NCI-H2029 (cell line): ENCODE measurements around the gene TREML1.
A peak's percentile ranks its signal among the peaks of the same experiment; 100 is the strongest.

Experiments used
- DNase-seq: peaks from one replicate; lab custom pipeline; 2025; lab: John Stamatoyannopoulos, UW

The TREML1 gene

GRCh38 chr6:41177695-41178094 lies 23.5 kb upstream of the TREML1 start:
- no peak for DNase-seq

GRCh38 chr6:41177287-41177686 lies 23.1 kb upstream of the TREML1 start:
- DNase-seq, result no peak

DNA sequence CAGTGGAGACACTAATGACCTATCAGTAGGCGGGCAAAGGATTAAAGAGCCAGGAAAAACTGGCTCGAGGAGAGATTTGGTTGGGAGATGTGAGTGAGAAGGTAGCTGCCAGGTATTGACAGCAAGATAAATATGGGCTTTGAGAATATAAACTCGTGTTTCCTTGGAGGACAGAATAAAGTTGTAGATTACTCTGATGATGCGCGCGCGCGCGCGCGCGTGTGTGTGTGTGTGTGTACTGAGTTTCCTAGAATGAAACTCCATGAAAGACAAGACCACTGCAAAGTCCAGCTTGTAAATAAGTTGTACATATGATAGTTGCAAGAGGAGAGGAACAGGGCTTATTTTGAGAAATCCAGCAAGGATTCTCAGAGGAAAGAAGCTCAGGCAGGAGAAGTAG lies 22.0 kb upstream of the TREML1 start:
- no peak for DNase-seq

DNA sequence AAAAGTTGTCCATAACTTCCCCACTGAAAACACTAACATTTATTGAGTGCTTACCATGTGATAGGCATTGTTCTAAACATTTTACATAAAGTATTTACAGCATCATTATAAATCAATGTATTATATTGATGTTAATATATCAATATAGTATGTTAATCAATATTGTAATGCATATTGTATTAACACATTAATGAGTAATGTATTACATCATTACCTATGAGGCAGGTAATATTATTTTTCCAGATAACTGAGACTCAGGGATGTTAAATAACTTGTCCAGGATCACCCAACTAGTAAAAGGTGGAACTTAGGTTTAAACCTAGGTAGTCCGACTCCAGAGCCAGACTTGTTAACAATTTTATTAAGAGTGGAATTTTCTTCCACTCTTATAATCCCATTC lies 20.9 kb upstream of the TREML1 start:
- DNase-seq, result no peak

GRCh38 chr6:41174610-41175009 lies 20.5 kb upstream of the TREML1 start:
- no peak for DNase-seq

DNA sequence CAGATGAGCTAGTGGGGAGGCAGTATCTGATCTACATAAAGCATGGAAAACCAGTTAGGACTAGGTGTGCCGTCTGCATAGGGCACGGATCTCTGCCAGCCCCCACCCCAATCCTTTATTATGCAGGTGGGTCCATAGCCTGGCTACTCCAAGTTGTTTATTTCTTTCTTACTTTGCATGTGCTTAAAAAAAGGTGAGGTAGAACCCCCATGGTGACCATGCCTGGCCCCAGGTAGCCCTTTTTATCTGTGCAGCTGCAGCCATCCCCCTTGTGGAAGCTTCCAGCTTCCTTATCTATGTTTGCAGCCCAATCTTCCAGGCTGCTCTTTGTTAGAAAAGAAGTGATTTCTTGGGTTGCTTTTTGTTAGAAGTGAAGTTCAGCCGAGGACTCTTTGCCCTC lies 17.8 kb upstream of the TREML1 start:
- DNase-seq, result no peak

- no peak for DNase-seq
These were observed 16.5 kb upstream of the TREML1 start for GRCh38 chr6:41170547-41171160.

DNA sequence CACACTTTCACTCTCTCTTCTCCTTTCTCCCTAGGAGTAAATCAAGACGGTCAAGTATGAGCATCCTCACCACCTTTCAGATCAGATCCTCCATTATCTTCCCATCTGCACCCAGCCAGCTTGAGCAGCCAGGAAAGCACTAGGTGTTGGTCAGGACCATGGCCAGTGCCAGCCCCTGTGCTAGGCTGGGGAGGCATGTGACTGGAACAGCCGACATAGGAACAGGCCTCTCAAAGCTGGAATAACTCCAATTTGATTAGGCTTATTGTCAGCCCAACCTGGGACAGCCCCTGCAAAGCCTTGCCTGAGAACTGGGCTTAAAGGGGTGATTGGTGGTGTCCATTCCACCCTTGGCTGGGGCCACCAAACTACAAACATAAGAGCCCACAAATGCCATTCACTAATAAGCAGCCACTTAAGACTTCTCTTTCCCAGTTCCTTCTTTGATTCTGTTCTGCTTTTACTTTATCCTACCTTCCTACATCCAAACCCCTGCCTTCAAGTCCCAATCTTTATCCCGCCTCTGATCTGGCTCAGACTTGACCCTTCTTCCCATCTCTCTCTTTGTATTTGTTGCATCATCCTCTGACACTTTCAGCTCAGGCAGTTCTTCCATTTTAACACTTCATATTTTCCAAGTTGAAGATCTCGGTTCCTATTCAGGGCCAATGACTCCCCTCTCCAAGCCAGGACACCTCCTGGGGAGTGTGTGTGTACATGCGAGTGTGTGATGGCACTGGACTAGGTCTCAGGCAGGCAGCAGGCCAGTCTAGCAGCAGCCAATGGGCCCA lies 13.2 kb upstream of the TREML1 start:
- DNase-seq, result no peak

GRCh38 chr6:41164551-41165120 lies 10.5 kb upstream of the TREML1 start:
- DNase-seq, result no peak

- DNase-seq, result no peak
These were observed 9.2 kb upstream of the TREML1 start for GRCh38 chr6:41163419-41163717.

- no peak for DNase-seq
These were observed 8.7 kb upstream of the TREML1 start, which contains the start of gene TREM2 for GRCh38 chr6:41162687-41163418. TSS of gene TREM2 (minus strand) at chr6:41163116. CDS start at chr6:41163082, 34 bp downstream.

DNA sequence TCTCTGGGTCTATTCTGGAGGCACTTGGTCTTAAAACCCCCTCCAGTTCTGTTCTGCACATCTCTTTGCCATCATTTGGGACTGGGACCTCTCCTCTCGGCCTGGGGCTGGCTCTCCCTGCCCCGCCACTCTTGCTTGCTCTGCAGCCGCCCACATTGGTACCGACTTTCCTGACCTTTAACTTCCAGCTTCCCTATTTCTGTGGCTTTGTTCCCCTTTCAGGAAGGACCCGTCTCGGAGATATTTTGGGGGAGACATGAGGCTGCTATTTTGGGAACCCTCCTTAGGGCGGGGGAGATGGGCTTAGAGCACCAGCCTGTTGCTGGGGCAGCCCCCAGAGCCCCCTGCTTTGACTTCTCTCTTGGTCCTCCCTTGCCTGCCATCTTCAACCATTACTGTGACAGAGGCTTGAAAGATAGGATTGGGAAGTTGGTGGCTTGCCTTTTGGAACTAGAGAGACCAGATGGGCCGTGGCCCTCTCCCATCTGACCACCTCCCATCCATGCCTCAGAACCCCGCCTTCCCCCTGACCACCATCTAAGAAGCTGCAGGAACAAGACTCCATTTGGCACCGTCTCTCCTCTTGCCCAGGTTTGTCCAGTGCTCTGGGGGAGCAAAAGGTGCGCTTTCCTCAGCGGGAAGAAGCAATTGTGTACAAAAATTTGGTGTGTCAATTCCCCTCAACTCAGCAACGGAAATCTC lies 7.9 kb upstream of the TREML1 start:
- DNase-seq, result no peak

- DNase-seq, result no peak
These were observed 7.2 kb upstream of the TREML1 start for GRCh38 chr6:41161380-41161779.

GRCh38 chr6:41160933-41161332 lies 6.8 kb upstream of the TREML1 start:
- DNase-seq, result no peak

- DNase-seq, result peak; percentile 90
These were observed 5.4 kb upstream of the TREML1 start for GRCh38 chr6:41159415-41160082.

- no peak for DNase-seq
These were observed 3.2 kb upstream of the TREML1 start for GRCh38 chr6:41157323-41157722.

- no peak for DNase-seq
These were observed 2.6 kb upstream of the TREML1 start for GRCh38 chr6:41156771-41157170.

GRCh38 chr6:41156001-41156400 lies 1.9 kb upstream of the TREML1 start:
- DNase-seq, result no peak

GRCh38 chr6:41155132-41155805 lies 1.1 kb upstream of the TREML1 start:
- no peak for DNase-seq

- DNase-seq, result no peak
These were observed 696 bp downstream of the TREML1 start for GRCh38 chr6:41153451-41153850.

GRCh38 chr6:41150671-41151070 lies 3.5 kb downstream of the TREML1 start:
- DNase-seq, result no peak
